ENCODE results near the gene LRRC4C. TPM values are rescaled to one million over a fixed set of nuclear protein-coding genes. Genes with fewer than 3 reads are reported as not detected.

LRRC4C gene
- total RNA-seq, 1 donor from 2014 or later = not detected

DNA sequence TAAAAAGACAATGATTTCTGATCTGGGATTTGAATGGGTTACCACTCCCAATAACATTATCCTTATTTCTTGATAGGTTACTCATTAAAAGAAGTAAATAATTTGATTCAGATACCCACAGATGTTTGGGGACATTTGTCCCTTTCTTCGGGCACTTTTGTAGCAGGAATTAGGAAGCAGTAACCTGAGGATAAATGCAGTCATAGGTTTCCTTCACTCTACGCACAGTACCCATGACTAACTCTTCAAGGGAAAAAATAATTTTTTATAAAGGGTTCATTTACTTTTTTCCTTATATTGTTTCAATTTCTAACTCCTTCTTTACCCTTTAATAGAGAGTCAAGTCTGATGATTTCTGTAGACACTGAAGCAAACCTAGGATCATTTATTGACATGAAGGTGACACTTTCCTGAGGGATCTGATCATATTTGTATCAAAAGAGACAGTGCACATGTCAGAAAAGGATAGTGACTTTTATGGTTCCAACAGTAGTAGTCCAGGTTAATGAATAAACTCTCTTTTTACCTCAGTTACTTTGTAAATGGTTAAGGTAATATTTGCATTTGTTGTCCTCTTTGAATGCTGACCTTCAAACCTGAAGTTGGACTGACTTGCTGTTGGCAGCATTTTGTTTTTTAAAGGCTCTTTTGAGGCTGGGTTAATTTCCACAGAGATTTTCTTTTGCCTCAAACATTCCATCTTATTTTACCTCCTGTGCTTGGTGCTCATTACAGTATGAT, 1072.0 kb downstream of the LRRC4C start:
- intact Hi-C loops (cut with micrococcal nuclease) = no loop called here
- Mint-ChIP-seq H3K9me3 (peaks cover 11% of the 10 kb centered on the region), H3K36me3 (ENCODE audit: low read depth) (no peaks in the 10 kb centered on the region), H3K27ac (no peak overlapping the region), H3K4me1 (ENCODE audit: low read depth) (no peaks in the 10 kb centered on the region), H3K4me3 (no peak overlapping the region), H3K27me3 (ENCODE audit: insufficient read depth) (no peaks in the 10 kb centered on the region)
- DNase-seq (ENCODE audit: low spot score) = no peak

DNA sequence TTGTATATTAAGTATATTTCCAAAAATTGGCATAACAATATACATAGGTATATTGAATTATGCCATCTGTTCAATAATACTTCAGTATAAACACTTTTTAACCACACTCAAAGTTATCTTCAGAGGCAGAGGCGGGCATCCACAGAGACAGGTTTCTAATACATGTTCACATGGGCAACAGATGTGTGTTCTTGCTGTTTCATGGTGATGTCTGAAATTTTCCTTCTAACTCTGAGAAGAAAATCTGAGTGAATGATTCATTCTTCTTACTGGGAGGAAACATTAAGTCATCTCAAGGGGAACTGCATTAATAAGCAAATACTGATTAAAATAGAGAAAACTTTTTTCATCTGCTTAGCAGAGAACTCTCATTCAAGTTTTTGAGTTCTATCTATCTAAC, 1074.5 kb downstream of the LRRC4C start:
- no peak for DNase-seq (ENCODE audit: low spot score)
- intact Hi-C loops (cut with micrococcal nuclease) = no loop called here
- Mint-ChIP-seq H3K27me3 (ENCODE audit: insufficient read depth) (no peaks in the 10 kb centered on the region), H3K4me3 (no peak overlapping the region), H3K27ac (no peak overlapping the region), H3K4me1 (ENCODE audit: low read depth) (no peaks in the 10 kb centered on the region), H3K36me3 (ENCODE audit: low read depth) (no peaks in the 10 kb centered on the region), H3K9me3 (peaks cover 11% of the 10 kb centered on the region)

DNA sequence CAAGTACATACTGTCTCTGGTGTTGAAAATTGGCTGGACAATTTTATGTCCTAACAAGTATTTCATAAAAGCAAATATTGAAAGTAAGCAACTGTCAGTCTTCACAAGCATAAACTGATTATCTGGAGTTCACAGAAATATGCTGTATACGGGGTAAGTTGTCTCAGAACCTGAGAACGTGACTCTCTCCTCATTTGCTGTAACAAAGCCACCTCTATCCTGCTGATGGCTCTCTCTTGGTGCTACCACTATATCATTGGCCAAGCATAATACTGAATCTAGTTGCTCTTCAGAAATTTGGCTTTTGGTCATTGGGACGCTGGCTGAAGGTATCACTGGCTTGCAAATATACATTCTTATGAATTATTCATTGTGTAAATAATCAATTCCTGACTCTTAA, 1078.0 kb downstream of the LRRC4C start:
- Mint-ChIP-seq H3K27me3 (ENCODE audit: insufficient read depth) (no peaks in the 10 kb centered on the region), H3K4me1 (ENCODE audit: low read depth) (no peaks in the 10 kb centered on the region), H3K4me3 (no peak overlapping the region), H3K36me3 (ENCODE audit: low read depth) (no peaks in the 10 kb centered on the region), H3K27ac (no peak overlapping the region), H3K9me3 (peaks cover 8% of the 10 kb centered on the region)
- intact Hi-C loops (cut with micrococcal nuclease) = no loop called here
- no peak for DNase-seq (ENCODE audit: low spot score)

DNA sequence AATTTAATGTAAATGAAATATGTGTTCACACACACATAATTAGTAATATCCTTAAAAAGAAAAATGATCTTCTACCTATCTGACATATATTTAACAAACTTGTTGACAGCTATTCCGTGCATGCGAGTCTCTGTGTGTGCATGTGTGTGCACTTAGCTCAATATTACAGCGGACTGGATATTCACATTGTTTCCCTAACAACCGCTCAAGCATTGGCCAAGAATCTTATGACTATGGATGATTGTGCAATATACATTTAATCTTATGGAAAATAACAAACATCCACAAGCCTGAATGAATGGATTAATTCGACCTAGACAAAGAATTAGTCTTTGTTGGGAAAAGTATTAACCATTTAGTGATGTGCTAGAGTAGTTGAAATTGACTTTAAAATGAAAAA, 1078.6 kb downstream of the LRRC4C start:
- no peaks in the 10 kb centered on the region for H3K4me1 Mint-ChIP-seq (ENCODE audit: low read depth)
- intact Hi-C loops (cut with micrococcal nuclease) = no loop called here
- H3K4me3 Mint-ChIP-seq = no peak overlapping the region
- no peak for DNase-seq (ENCODE audit: low spot score)
- no peak overlapping the region for H3K27ac Mint-ChIP-seq
- no peaks in the 10 kb centered on the region for H3K27me3 Mint-ChIP-seq (ENCODE audit: insufficient read depth)
- H3K9me3 Mint-ChIP-seq = peaks cover 5% of the 10 kb centered on the region
- no peaks in the 10 kb centered on the region for H3K36me3 Mint-ChIP-seq (ENCODE audit: low read depth)

DNA sequence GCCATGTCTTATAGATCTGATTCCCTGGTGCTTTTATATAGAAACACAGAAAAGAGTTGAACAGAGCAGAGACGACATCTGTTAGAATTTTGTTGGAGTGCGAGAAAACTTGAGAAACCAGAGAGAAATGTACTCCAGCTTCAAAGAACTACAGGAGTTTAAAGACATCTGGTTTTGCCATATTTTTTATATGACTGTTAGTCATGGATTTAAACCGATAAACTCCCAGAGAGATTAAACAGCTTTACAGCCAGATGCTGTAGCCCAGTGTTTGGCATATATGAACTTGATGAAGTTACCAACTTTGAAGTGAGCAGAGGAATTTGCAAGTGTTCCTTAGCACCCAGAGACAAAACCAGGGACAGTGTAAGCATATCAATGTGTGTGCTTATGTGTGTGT, 1083.1 kb downstream of the LRRC4C start:
- no peaks in the 10 kb centered on the region for H3K4me1 Mint-ChIP-seq (ENCODE audit: low read depth)
- peaks cover 3% of the 10 kb centered on the region for H3K9me3 Mint-ChIP-seq
- no peak overlapping the region for H3K27ac Mint-ChIP-seq
- H3K36me3 Mint-ChIP-seq (ENCODE audit: low read depth) = no peaks in the 10 kb centered on the region
- no peaks in the 10 kb centered on the region for H3K27me3 Mint-ChIP-seq (ENCODE audit: insufficient read depth)
- DNase-seq (ENCODE audit: low spot score) = no peak
- intact Hi-C loops (cut with micrococcal nuclease) = no loop called here
- no peak overlapping the region for H3K4me3 Mint-ChIP-seq

DNA sequence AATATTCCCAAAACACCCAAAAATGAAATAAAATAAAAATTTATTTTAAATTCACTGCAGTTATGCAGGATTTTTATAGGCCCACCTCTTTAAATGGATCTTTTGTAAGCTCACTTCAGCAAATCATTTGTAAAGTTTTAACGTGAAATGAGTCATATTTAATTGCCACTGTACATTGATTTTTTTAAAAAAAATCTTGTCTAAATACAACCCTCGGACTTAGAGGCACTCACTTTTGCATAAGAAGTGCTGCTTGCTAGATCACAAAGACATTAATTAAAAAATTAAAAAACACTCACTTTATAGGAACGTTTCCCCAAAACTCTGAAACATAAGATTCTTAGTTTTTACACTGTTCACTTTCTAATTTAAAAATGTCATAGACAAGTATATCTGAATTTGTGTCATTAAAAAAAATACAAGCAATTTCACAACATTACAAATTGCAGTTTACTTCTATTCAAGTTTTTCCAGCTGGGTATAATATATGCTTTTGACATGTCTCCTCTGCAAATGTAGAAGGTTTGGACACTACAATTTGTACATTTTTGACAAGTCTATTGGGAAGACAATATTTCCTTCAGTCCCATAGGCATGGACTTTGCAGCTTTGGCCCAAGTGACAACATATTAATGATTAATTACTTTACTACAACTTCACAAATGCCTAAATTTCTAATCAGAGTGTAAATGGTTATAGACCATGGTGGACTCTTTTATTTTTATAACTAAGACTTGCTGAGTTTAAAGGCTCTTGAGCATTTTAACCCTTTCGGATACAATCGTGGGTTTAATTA, 1088.4 kb downstream of the LRRC4C start:
- no peak for DNase-seq (ENCODE audit: low spot score)
- intact Hi-C loops (cut with micrococcal nuclease) = no loop called here
- Mint-ChIP-seq H3K27me3 (ENCODE audit: insufficient read depth) (no peaks in the 10 kb centered on the region), H3K36me3 (ENCODE audit: low read depth) (no peaks in the 10 kb centered on the region), H3K4me1 (ENCODE audit: low read depth) (no peaks in the 10 kb centered on the region), H3K4me3 (no peak overlapping the region), H3K27ac (no peak overlapping the region), H3K9me3 (peaks cover 13% of the 10 kb centered on the region)

DNA sequence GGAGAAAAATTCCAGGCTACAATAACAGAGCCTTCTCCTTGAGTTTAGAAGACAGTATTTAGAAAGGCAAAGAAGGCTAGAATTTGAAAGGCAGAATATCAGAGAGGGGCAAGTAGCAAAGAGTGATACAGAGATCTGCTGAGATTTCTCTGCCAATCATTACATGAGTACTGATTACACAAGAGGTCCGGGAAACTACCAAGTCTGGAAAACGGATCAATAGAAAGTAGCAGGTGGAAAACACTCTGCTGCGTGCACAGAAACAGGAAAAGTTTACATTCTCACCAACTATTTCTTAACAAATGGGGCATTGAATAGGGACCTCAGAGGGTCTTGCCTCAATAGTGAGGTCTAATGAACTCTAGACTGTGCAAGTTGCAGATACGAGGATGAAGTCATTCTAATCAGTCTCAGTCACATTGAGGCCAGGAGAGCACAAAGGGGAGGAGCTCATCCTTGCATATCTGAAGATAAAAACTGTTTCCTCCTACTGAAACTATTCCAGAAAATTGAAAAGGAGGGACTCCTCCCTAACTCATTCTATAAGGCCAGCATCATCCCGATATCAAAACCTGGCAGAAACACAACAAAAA, 1099.2 kb downstream of the LRRC4C start:
- Mint-ChIP-seq H3K4me3 (no peak overlapping the region), H3K4me1 (ENCODE audit: low read depth) (no peaks in the 10 kb centered on the region), H3K27ac (no peak overlapping the region), H3K36me3 (ENCODE audit: low read depth) (no peaks in the 10 kb centered on the region), H3K27me3 (ENCODE audit: insufficient read depth) (no peaks in the 10 kb centered on the region), H3K9me3 (peaks cover 38% of the 10 kb centered on the region)
- no peak for DNase-seq (ENCODE audit: low spot score)
- intact Hi-C loops (cut with micrococcal nuclease) = no loop called here

DNA sequence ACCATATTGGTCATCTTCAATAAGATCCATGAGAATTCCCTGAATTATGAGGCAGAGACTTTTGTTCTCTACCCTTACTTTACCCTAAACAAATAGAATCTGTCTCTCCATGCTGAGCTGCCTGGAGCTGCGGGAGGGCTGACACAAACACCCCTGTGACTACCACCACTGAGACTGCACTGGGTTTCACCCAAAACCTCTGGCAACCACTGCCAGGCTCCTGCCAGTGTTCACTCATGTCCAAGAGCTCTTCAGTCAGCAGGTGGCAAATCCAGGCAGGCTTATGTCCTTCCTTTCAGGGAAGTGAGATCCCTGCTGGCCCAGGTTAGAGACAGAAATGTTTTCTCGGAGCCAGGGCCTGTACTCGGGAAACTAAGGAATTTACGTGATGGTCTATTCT, 1105.3 kb downstream of the LRRC4C start:
- Mint-ChIP-seq H3K36me3 (ENCODE audit: low read depth) (no peaks in the 10 kb centered on the region), H3K27me3 (ENCODE audit: insufficient read depth) (no peaks in the 10 kb centered on the region), H3K27ac (no peak overlapping the region), H3K4me3 (no peak overlapping the region), H3K4me1 (ENCODE audit: low read depth) (no peaks in the 10 kb centered on the region), H3K9me3 (peaks cover 24% of the 10 kb centered on the region)
- no peak for DNase-seq (ENCODE audit: low spot score)
- intact Hi-C loops (cut with micrococcal nuclease) = no loop called here

DNA sequence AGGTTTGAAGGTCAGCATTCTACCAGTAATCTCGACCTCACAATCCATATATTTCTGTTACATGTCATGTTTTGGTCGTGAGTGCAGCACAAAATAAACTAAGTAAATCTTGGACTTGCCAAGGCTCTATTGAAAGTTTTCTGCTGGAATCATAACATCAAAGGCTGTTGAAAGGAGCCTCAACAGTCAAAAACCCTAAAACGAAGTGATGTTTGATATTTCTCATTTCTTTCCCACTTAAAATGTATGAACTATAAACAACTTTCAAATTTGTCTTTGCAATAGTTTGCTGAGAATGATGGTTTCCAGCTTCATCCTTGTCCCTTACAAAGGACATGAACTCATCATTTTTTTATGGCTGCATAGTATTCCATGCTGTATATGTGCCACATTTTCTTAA, 1118.5 kb downstream of the LRRC4C start:
- Mint-ChIP-seq H3K9me3 (peaks cover 25% of the 10 kb centered on the region), H3K27me3 (ENCODE audit: insufficient read depth) (no peaks in the 10 kb centered on the region), H3K4me1 (ENCODE audit: low read depth) (no peaks in the 10 kb centered on the region), H3K27ac (no peak overlapping the region), H3K36me3 (ENCODE audit: low read depth) (no peaks in the 10 kb centered on the region), H3K4me3 (no peak overlapping the region)
- intact Hi-C loops (cut with micrococcal nuclease) = no loop called here
- no peak for DNase-seq (ENCODE audit: low spot score)

DNA sequence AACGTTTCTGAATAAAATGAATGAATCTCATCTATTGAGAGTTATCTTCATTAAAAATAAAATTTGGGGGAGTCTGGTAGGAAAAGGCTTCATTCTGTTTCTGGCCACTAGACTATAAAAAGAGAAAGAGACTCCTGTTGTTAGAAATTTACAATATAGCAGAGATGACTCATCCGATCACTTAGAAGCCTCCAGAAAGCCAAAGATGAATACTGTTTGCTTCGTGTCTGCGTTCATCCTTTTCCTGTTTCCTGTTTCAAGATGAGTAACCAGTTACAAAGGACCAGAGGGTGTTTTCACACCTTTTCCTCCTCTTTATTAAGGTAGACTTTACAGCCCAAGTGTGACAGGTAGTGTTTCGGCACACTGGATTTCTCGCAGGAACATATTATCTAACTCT, 1120.7 kb downstream of the LRRC4C start:
- H3K27ac Mint-ChIP-seq = no peak overlapping the region

DNA sequence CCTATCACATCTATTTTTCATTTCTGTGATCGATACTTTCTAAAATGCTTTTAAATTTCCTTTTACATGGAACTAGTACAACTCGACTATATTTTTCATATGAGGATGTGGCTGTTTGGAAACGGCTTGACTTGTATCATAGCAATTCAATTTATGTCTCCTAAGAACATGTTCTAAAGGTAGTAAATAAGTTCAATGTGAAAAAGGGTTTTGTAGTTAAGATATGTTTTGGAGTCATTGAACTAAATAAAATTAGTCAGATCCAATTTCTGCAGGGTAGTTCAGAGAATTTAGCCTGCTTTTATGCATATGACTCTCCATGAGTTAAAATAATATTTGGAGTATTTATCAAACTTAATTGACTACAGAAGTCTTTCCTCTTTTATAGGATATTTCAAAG, 1121.4 kb downstream of the LRRC4C start:
- Mint-ChIP-seq H3K4me1 (ENCODE audit: low read depth) (no peaks in the 10 kb centered on the region), H3K27me3 (ENCODE audit: insufficient read depth) (no peaks in the 10 kb centered on the region), H3K36me3 (ENCODE audit: low read depth) (no peaks in the 10 kb centered on the region), H3K9me3 (peaks cover 22% of the 10 kb centered on the region), H3K27ac (no peak overlapping the region), H3K4me3 (no peak overlapping the region)
- intact Hi-C loops (cut with micrococcal nuclease) = no loop called here
- no peak for DNase-seq (ENCODE audit: low spot score)

More for the DNA sequence above, 1120.7 kb downstream of the LRRC4C start:
- H3K27me3 Mint-ChIP-seq (ENCODE audit: insufficient read depth) = no peaks in the 10 kb centered on the region
- H3K4me3 Mint-ChIP-seq = no peak overlapping the region
- intact Hi-C loops (cut with micrococcal nuclease) = no loop called here
- peaks cover 24% of the 10 kb centered on the region for H3K9me3 Mint-ChIP-seq
- H3K36me3 Mint-ChIP-seq (ENCODE audit: low read depth) = no peaks in the 10 kb centered on the region
- H3K4me1 Mint-ChIP-seq (ENCODE audit: low read depth) = no peaks in the 10 kb centered on the region
- DNase-seq (ENCODE audit: low spot score) = no peak

DNA sequence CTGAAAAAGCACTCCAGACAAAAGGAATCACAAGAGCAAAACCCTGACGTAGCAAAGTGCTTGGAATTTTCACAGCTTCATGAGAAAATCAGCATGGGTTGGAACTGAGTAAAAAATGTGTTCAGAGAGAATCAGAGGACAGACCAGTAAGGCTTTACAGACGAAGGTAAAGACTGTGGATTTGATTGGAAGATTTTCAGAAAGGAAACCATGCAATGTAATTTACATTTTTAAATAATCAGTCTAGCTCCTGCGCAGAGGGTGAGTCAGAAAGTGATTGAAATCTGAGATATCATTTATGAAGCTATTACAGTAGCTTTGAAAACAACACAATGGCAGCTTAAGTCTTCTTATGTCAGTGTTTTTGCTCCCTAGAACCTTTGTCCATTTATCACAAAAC, 1122.3 kb downstream of the LRRC4C start:
- no peaks in the 10 kb centered on the region for H3K4me1 Mint-ChIP-seq (ENCODE audit: low read depth)
- no peak overlapping the region for H3K4me3 Mint-ChIP-seq
- no peaks in the 10 kb centered on the region for H3K27me3 Mint-ChIP-seq (ENCODE audit: insufficient read depth)
- intact Hi-C loops (cut with micrococcal nuclease) = no loop called here
- no peak overlapping the region for H3K27ac Mint-ChIP-seq
- peaks cover 25% of the 10 kb centered on the region for H3K9me3 Mint-ChIP-seq
- no peaks in the 10 kb centered on the region for H3K36me3 Mint-ChIP-seq (ENCODE audit: low read depth)
- DNase-seq (ENCODE audit: low spot score) = no peak

DNA sequence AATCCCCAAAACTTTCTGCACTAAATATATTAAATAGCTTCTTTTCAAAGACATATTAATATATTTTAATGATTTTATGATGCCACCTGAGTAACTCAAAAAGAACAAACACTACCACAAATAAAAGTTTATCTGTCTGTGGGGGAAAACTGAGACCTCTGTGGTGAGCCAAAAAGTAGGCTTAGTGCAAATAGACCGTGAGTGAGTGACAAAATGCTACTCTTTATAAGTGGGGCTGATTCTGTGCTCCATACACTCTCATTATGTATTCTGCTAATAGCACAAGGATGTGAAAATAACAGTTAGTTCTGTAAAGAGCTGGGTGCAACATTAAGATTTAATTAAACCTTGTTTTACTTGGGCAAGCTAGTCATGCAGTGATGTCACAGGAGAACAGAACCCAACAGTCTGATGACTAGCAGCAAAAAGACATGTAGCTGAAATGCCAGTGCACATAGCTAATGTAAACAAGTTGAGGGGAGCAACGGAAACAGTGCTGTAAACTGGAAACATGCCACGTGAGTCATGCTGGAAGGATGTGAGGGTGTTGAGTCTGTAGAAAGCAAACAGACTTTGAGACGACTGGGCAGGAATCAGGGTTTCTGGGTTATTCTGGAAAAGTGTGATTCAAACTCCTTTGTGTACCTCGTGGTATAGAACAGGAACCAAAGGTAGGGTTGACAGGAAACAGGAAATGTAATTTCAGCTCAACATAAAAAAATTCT, 1130.4 kb downstream of the LRRC4C start:
- Mint-ChIP-seq H3K27ac (no peak overlapping the region), H3K4me1 (ENCODE audit: low read depth) (no peaks in the 10 kb centered on the region), H3K27me3 (ENCODE audit: insufficient read depth) (no peaks in the 10 kb centered on the region), H3K36me3 (ENCODE audit: low read depth) (no peaks in the 10 kb centered on the region), H3K9me3 (peaks cover 15% of the 10 kb centered on the region), H3K4me3 (no peak overlapping the region)
- intact Hi-C loops (cut with micrococcal nuclease) = no loop called here
- DNase-seq (ENCODE audit: low spot score) = no peak
